GM19372 (cell line): ENCODE measurements around the gene VWF.
"Not testable (repeated sequence)": the region's sequence is repeated elsewhere in the genome, so short reads cannot be mapped to it uniquely, and the experiment has no call there.

Experiments
- ATAC-seq: cut with Tn5 transposase; IDR thresholded peaks from one replicate; pipeline ENCODE4 v1.9.1; 2021; ENCODE audit warnings: mild to moderate bottlenecking, low read depth, moderate library complexity; ENCODE audit not compliant: unreplicated experiment

Gene VWF

DNA sequence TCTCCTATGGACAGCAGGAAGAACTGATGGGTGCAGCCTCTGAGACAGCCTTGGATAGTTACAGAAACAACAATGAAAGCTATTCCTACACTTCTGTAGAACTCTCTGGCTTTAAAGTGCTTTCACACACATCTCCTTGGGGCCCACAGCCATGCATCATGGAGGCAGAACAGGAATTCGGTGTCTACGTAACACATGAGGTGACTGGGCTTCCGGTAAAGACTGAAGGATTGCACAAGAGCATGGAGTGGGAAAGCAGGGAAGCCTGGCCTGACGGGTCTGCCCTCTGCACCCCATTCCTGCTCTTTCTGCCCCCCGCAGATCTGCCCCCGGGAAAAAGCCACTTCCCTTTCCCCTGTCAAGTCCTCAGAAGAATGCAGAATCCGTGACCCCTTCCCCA is 82.6 kb downstream of the VWF start:
- no peak for ATAC-seq

DNA sequence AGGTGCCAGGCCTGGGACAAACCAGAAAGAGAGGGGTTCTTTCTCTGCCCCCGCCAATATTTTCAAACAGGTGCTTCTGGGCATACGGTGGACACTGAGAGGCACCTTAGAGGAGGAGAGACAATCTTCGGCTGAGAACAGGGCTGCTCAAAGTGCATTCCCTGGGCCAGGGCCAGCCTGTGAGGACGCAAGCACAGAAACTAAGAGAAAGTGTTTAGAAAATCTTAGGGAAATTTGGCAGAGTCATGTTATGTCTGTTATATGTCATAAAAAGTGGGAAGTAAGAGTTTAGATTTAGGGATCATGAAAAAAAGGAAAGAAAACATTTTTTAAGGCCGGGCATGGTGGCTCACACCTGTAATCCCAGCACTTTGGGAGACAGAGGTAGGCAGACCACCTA is 83.7 kb downstream of the VWF start:
- no peak for ATAC-seq

DNA sequence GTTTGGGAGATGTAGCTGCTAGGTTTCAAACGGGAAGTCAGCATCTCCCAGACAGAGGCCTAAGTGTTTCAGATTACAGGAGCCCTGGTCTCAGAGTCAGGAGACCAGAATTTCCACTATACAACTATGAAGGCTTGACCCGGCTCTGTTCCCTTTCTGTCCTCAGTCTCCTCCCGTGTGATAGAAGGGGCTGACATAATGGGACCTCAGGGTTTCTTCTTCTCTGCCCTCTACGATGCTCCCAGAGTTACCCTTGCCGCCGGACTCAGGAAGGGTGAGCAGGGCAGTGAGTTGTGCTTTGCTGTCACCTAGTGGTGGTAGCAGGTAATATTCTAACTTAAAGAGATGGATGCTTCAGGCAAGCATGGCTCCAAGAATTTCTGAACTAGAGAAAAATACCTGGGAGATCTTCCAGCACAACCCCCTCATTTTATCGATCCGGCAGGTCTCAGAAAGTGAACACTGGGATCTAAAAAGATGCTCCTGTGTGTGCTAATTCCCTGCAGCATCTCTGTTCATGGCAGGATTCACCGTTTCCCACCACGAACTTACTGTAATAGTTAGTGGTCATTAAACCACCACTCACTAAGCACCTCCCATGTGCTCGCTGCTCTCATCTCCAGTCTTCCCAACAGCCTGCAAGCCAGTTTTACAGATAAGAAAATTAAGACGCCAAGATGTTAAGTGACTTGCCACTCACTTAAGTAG is 84.4 kb downstream of the VWF start:
- no peak for ATAC-seq

DNA sequence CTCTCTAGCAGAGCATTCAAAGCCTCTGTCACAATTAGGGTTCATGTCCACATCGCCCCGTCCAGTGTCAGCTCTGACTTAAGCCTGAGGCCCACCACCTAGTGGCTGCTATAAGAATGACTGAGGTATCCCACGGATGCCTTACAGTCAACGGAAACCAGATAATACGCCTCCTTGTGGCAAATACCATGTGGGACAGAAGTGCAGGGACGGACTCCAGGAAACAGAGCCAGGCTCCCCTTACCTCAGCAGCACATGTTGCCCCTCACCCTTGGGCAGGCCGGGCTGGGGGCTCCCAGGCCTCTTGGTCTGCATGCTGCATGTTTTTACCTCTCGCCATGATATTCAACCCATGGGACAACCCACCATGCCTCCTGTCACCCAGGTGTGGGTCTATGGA is 86.3 kb downstream of the VWF start:
- ATAC-seq: no peak

DNA sequence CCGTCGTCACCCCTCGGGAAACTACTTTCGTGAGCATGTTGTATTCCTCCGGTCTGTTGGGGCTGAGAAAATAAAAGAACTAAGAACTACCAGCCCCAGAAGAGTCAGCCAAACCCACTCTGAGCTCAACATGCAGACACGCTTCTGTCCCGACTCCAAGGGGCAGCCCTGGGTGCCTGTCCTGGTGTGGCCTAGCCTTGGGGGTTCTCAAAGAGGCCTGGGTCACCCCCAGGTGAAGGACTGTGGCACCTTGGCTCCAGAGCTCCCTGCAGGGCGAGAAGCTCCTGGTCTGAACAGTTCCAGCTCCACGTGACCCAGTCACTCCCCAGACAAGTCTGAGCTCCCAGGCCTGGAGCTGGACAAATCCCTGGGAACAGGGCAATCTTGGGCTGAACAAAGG is 87.0 kb downstream of the VWF start:
- no peak for ATAC-seq

DNA sequence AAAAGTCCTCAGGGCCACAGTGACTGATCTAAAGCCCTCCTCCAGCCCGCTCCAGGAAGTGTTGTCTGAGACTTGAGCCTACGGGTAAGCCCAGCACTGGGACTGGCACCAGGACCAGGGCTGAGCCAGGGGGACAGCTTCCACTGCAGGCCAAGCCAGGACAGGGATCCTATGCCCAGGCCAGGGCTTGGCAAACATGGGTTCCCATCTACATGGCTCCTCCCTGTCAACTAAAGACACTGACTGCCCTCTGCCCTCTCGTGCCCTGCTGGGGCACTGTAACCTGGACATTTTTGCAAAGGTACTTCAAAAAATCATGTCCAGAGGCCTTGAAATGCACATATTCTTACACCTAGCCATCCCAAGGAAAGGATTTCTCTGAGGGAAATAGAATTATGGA is 88.0 kb downstream of the VWF start:
- ATAC-seq: no peak

DNA sequence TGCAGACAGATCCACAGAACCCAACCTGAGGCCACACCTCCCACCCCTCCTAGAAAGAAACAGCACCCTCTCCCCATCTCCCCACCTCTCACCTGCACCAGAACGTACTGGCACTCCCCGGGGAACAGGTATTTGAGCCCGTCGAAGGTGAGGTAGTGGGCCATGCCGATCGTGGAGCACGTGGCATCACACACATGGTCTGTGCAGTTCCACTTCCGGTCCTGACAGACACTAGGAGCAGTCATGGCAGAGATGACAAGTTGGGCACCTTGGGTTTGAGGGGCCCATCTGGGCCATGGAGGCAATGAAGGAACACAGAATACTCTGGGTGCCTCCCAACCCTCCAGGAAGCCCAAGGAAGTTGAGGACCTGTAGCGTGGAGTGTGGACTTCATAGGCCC is 89.9 kb downstream of the VWF start:
- ATAC-seq: no peak

DNA sequence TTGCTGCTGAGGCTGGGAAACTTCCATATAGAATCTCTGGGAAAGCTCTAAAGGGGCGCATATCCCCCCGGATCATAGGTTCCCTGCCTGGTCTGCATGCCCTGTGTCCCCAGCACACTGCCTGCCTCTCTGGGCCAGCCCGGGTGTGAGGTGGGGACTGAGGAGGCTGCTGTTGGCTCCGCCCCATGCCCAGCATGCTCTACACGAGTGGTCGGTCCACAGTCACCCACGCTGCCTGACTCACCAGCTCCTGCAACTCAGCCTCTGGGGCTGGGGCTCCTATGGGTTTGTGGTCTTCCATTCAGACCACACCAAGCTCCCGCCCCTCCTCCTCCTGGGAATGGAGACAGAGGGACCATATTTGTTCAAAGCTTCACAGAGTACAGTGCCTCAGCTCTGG is 90.9 kb downstream of the VWF start:
- no peak for ATAC-seq

DNA sequence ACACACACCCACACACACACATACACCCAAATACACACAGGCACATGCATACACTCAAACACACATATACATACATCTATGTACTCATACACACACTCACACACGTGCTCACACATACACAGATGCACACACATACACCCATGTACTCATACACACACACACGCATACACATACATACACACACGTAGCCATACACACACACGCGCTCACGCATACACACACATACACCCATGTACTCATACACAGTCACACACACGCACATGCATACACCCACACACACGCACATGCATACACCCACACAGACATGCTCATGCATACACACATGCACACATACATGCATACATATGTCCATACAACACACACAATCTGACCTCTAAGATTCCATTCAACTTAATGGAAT is 91.7 kb downstream of the VWF start:
- no peak for ATAC-seq

DNA sequence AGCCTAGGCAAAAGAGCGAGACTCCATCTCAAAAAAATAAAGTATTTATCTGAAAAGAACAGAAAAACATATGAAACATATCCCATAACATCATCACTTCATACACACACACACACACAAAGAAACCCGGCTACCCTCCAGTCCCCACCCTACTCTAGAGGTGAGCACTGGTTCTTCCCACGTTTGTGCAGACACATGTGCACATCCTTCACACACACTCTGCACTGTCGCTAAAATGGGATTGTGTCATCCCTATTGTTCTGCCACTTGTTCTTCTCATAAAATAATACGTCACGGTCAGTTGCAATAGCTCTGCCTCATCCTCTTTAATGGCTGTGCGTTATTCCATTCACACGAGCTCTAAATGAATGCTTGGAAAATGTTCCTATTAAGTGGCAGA is 93.5 kb downstream of the VWF start:
- ATAC-seq: no peak

DNA sequence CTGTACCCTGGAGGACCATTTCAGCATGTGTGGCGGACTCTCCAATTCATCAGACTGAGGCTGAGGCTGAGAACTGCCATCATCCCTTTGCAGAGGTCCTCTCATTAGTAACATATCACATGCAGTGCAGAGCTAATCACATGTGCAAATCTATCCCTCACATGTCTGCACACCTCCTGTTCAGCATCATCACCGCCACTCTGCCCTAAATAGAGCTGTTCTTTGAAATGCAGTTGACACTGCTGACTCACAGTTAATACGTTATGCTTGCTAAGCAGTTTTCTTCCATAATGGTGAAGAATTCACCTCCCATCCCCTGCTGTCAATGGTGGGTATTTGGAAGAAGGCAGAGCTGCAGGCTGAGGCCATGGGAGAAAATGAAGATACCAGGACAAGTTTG is 94.4 kb downstream of the VWF start:
- ATAC-seq: no peak

DNA sequence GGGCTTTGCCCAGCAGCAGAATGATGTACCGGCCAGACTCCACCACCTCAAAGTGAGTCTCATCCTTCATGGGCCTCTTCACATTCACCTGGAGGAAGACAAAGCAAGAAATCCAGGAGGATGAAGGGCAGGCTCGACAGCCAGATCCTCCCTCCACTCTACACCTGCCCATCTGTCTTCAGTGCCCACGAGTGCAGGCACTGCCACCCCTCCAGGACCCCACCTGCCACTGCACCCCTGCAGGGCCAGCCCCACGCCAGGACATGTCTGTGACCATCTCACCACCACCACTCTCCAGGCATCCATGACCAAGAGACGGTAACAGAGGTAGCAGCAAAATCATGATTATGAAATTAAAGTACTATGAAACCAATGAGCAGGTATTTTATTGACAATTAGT is 95.1 kb downstream of the VWF start:
- ATAC-seq: no peak

DNA sequence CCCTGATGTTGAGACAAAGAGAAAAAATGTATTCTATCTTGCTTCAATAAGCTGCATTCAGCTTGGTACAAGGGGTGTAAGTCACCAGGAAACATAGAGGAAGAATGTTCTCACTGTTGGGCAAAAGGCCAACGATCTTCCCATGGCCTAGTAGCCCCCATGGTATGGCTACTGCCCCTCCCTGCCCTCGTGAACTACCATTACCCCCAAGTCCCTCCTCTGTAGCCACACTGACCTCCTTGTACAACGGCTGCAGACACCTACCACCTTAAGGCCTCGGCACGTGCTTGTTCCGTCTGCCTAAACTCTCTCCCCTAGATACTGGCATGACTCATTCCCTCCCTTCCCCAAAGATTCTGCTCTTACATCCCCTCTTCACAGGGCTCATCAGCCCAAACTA is 97.5 kb downstream of the VWF start:
- ATAC-seq: no peak

DNA sequence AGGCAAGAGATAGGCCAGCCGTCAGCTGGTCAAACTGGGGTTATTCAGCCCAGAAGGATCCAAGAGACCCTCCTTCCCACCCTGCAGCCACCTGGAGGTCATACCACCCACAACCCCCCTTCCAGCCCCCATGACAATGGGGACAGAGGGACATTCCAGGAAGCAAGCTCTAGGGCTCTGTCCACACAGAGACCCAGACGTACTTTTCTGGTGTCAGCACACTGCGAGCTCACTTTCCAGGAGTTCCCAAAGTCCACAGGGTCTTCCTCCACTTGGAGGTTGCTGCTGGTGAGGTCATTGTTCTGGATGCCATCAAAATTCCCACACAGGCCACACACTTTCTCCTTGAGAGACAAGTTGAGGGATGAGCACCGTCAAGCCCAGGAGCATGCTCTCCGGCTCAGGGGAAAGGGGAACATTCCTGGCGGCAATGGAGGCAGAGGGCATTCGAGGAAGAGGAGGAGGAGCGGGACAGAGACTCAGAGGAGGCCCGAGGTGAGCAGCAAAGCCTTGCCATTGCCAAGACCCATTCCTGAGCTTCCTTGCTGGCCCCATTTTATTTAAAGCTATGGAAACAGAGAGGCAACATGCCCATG is 98.7 kb downstream of the VWF start:
- ATAC-seq: not testable (repeated sequence)

DNA sequence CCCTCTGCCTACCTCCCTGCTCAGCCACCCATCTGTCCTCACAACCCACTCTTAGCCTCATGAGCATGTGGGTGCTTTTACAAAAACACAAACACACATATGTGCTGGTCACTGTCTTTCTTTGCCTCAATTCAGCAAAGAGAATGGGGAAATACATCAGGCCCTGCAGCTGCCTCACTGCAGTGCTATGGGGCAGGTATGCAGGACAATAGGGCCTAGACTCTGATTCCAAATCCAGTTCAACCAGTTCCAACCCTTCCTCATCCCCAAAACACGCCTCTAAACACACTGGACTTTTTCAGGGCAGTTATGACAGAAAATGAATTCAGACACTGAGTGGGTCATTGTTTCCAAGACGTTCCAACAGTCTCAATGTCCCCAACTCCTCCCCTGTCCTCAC is 100.4 kb downstream of the VWF start:
- not testable (repeated sequence) for ATAC-seq

DNA sequence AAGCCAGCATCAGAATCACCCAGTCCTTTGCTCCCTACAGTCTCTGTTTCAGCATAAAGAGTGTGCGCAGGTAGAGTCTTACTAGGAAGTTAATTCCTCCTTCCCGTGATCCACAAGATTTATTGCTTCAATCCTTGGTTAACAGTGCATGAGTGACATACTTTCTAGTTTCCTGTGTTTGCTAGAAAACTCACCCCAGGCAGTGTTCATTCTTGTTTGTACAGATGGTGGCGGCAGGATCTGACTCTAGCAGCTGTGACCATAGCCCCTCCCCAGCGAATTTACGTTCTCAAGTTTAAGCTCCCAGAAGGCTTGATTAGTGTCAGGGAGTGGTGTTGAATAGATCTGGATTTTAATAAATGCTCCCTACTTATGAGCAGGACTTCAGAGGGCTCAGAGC is 103.5 kb downstream of the VWF start:
- ATAC-seq: no peak

DNA sequence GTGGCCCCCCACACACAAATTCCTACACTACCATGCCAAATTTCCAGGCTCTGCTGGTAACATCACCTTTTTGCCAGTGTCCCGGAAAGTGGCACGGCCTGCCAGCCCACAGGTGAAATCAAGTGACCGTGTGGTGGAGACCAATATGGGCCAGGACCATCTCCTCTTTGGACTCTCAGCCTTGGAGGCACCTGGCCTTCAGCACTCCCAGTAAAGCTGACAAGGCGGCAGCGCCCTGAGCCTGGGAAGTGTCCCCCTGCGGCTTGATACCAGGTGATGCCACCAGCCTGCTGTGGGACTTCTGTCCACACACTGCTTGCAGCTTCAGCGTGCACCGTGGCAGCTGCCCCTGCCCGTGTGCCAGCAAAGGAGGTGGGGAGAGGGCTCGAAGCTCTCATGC is 104.0 kb downstream of the VWF start:
- ATAC-seq: not testable (repeated sequence)

DNA sequence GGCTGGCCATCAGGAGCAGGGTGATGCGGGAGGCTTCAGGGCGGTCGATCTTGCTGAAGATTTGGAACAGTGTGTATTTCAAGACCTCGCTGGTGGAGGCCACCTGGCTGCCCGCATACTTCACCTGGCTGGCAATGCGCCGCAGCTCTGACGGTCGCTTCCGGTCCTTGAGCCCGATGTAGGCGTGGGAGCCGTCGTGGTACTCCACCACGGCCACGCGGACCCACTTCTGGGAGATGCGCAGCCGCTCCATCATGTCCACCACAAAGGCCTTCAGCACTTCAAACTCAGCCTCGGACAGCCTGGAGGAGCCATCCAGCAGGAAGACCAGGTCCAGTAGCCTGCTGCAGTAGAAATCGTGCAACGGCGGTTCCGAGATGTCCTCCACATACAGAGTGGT is 105.2 kb downstream of the VWF start:
- not testable (repeated sequence) for ATAC-seq

DNA sequence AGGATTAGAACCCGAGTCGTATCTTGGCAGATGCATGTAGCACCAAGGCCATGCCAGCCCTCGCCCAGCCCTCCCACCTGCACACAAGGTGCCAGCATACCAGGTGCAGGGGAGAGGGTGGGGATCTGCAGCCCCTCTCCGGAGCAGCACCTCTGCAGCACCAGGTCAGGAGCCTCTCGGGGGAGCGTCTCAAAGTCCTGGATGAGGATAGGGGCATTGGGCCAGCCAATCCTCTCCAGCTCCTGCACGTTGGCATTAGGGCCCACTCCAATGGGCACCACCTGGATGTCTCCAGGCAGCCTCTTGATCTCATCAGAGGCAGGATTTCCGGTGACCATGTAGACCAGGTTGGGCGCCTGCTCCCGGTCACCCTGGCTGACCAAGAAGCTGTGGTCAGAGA is 106.2 kb downstream of the VWF start:
- no peak for ATAC-seq

DNA sequence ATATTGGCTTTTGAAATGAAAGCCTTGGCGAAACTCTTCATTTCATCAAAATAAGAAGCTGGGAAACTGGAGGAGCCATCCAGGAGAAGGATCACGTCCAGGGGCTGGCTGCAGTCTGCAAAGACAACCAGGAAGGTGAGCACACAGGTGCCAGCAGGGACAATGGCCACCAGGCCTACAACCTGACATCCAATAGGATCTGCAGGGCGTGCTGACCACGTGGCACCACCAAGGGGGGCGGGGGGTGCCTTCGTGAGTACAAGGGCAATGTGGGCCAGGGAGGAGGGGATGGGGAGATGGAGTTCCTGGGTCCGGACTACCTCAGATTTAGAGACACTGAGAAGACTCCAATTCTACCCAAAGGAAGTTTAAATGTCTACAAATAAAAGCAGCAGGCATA is 107.7 kb downstream of the VWF start:
- ATAC-seq: no peak

DNA sequence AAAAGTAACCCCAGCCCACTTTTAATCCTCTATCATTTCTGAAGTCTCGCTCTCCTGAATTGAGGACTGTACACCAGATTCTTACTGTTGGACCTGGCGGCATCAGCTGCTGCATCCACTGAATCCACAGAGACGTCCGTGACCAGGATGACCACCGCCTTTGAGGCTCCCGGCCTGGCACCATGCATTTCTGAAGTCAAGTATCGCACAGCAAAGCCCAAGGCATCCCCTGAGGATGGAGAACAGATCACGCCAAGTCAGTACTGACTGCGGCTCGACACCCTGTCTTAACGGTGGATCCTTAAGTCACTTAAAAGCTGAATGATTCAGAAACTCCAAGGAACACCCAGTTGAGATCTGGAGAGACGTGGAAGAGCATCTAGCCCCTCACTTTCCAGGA is 108.5 kb downstream of the VWF start:
- ATAC-seq: not testable (repeated sequence)

DNA sequence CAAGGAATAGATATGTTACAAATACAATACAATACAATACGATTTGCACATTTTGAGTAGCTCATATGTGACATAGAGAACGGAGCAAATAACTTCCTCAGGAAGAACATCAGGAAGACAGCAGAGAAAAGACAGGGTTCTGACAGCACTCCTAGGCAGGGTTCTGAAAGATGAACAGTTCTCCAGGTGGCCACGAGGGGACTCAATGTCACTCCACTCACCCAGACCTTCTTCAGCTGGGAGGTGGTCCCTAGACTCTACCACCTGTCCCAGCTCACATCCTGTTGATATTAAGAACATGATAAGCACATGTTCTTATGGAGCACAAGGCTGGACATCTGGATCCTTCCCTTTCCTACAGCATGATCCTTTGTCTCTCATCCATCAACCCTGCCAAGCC is 109.2 kb downstream of the VWF start:
- not testable (repeated sequence) for ATAC-seq
